ENCODE data around the gene MBOAT1.
A peak's percentile ranks its signal among the peaks of the same experiment; 100 is the strongest.
"Not testable (repeated sequence)": the region's sequence is repeated elsewhere in the genome, so short reads cannot be mapped to it uniquely, and the experiment has no call there.

The MBOAT1 gene

GRCh38 chr6:20139127-20139963 is 72.9 kb downstream of the MBOAT1 start:
- DNase-seq (ENCODE audit: low read depth in 2 of 2): not testable (repeated sequence)

GRCh38 chr6:20137837-20138236 is 74.4 kb downstream of the MBOAT1 start:
- DNase-seq (ENCODE audit: low read depth in 2 of 2): no peak

- no peak for DNase-seq (ENCODE audit: low read depth in 2 of 2)
Observed at GRCh38 chr6:20137240-20137639, 75.0 kb downstream of the MBOAT1 start.

GRCh38 chr6:20135677-20136268 is 76.5 kb downstream of the MBOAT1 start:
- no peak for DNase-seq (ENCODE audit: low read depth in 2 of 2)

- DNase-seq (ENCODE audit: low read depth in 2 of 2): no peak
Observed at GRCh38 chr6:20134613-20135012, 77.7 kb downstream of the MBOAT1 start.

- DNase-seq (ENCODE audit: low read depth in 2 of 2): no peak
Observed at GRCh38 chr6:20129290-20130088, 82.8 kb downstream of the MBOAT1 start.

- DNase-seq (ENCODE audit: low read depth in 2 of 2): no peak
Observed at GRCh38 chr6:20128018-20128417, 84.3 kb downstream of the MBOAT1 start.

- peak; percentile 2 to 13 for DNase-seq (ENCODE audit: low read depth in 2 of 2)
Observed at GRCh38 chr6:20126789-20127653, 85.2 kb downstream of the MBOAT1 start.

- DNase-seq (ENCODE audit: low read depth in 2 of 2): no peak
Observed at GRCh38 chr6:20126102-20126752, 86.0 kb downstream of the MBOAT1 start.

GRCh38 chr6:20124545-20124944 is 87.7 kb downstream of the MBOAT1 start:
- no peak for DNase-seq (ENCODE audit: low read depth in 2 of 2)

GRCh38 chr6:20119485-20119884 is 92.8 kb downstream of the MBOAT1 start:
- no peak for DNase-seq (ENCODE audit: low read depth in 2 of 2)

GRCh38 chr6:20118892-20119291 is 93.4 kb downstream of the MBOAT1 start:
- no peak for DNase-seq (ENCODE audit: low read depth in 2 of 2)

- no peak for DNase-seq (ENCODE audit: low read depth in 2 of 2)
Observed at GRCh38 chr6:20117474-20117873, 94.8 kb downstream of the MBOAT1 start.

GRCh38 chr6:20116792-20117191 is 95.5 kb downstream of the MBOAT1 start:
- no peak for DNase-seq (ENCODE audit: low read depth in 2 of 2)

- DNase-seq (ENCODE audit: low read depth in 2 of 2): no peak
Observed at GRCh38 chr6:20115246-20115980, 96.9 kb downstream of the MBOAT1 start.

- DNase-seq (ENCODE audit: low read depth in 2 of 2): no peak
Observed at GRCh38 chr6:20113649-20114224, 98.5 kb downstream of the MBOAT1 start.

GRCh38 chr6:20112841-20113240 is 99.4 kb downstream of the MBOAT1 start:
- DNase-seq (ENCODE audit: low read depth in 2 of 2): no peak

- no peak for DNase-seq (ENCODE audit: low read depth in 2 of 2)
Observed at GRCh38 chr6:20112241-20112640, 100.0 kb downstream of the MBOAT1 start.

GRCh38 chr6:20110478-20110877 is 101.8 kb downstream of the MBOAT1 start:
- no peak for DNase-seq (ENCODE audit: low read depth in 2 of 2)

- DNase-seq (ENCODE audit: low read depth in 2 of 2): no peak
Observed at GRCh38 chr6:20109526-20109925, 102.7 kb downstream of the MBOAT1 start.

All from stimulated activated CD8-positive, alpha-beta memory T cell treated with anti-CD3 and anti-CD28 coated beads, Interleukin-15, amount 100 ng/mL, for 4 hours (primary cell).